HG03196 (cell line): ENCODE measurements around the gene OR2AT4.

ENCODE experiments used
- ATAC-seq: cut with Tn5 transposase; IDR thresholded peaks from one replicate; pipeline ENCODE4 v1.9.1; 2021; ENCODE audit not compliant: unreplicated experiment

The OR2AT4 gene

GRCh38 chr11:75031771-75032549 lies 64.7 kb downstream of the OR2AT4 start:
- ATAC-seq = no peak
